HG03342 (cell line): ENCODE measurements around the gene ALDH7A1.

ENCODE experiments used
- ATAC-seq: cut with Tn5 transposase; IDR thresholded peaks from one replicate; pipeline ENCODE4 v1.9.1; 2021; ENCODE audit warnings: mild to moderate bottlenecking, moderate library complexity; ENCODE audit not compliant: unreplicated experiment

The ALDH7A1 gene

GRCh38 chr5:126511961-126512360, 83.1 kb downstream of the ALDH7A1 start:
- no peak for ATAC-seq

- no peak for ATAC-seq
Measured at GRCh38 chr5:126509339-126509738, 85.7 kb downstream of the ALDH7A1 start.

GRCh38 chr5:126508962-126509279, 86.1 kb downstream of the ALDH7A1 start:
- ATAC-seq: no peak

GRCh38 chr5:126508251-126508961, 86.6 kb downstream of the ALDH7A1 start:
- ATAC-seq: no peak

- ATAC-seq: no peak
Measured at GRCh38 chr5:126506079-126506478, 88.9 kb downstream of the ALDH7A1 start.

- no peak for ATAC-seq
Measured at GRCh38 chr5:126503602-126504104, 91.4 kb downstream of the ALDH7A1 start.

GRCh38 chr5:126501448-126501847, 93.6 kb downstream of the ALDH7A1 start:
- no peak for ATAC-seq

GRCh38 chr5:126499853-126500342, 95.1 kb downstream of the ALDH7A1 start:
- peak; percentile 81 for ATAC-seq

GRCh38 chr5:126499278-126499677, 95.7 kb downstream of the ALDH7A1 start:
- ATAC-seq: no peak

GRCh38 chr5:126497506-126497905, 97.5 kb downstream of the ALDH7A1 start:
- ATAC-seq: no peak

GRCh38 chr5:126494393-126494792, 100.6 kb downstream of the ALDH7A1 start:
- no peak for ATAC-seq

- no peak for ATAC-seq
Measured at GRCh38 chr5:126492939-126493338, 102.1 kb downstream of the ALDH7A1 start.

GRCh38 chr5:126490167-126490940, 104.7 kb downstream of the ALDH7A1 start:
- ATAC-seq: no peak

GRCh38 chr5:126488443-126489065, 106.5 kb downstream of the ALDH7A1 start:
- ATAC-seq: no peak

GRCh38 chr5:126487596-126487995, 107.4 kb downstream of the ALDH7A1 start:
- ATAC-seq: no peak

GRCh38 chr5:126486332-126486731, 108.7 kb downstream of the ALDH7A1 start:
- ATAC-seq: no peak

- no peak for ATAC-seq
Measured at GRCh38 chr5:126484253-126484652, 110.8 kb downstream of the ALDH7A1 start.

GRCh38 chr5:126483156-126483555, 111.9 kb downstream of the ALDH7A1 start:
- ATAC-seq: no peak

GRCh38 chr5:126482591-126482990, 112.4 kb downstream of the ALDH7A1 start:
- no peak for ATAC-seq

- no peak for ATAC-seq
Measured at GRCh38 chr5:126481243-126481642, 113.8 kb downstream of the ALDH7A1 start.
